K562 (cell line): ENCODE measurements around the gene HAUS7. TPM values are rescaled to one million over a fixed set of nuclear protein-coding genes. Genes with fewer than 3 reads are reported as not detected.

Experiments used
- BCOR ChIP-seq: fragments of 450-650 bp; IDR thresholded peaks from 2 replicates; pipeline ENCODE4 v1.6.1; 2016
- BRD4 ChIP-seq: fragments of 200-600 bp; sonication (generic); IDR thresholded peaks from 2 replicates; pipeline ENCODE4 v1.6.1; 2017; ENCODE audit warnings: inconsistent platforms
- CREB5 ChIP-seq: fragments of 250-450 bp; sonication (Bioruptor Pico); IDR thresholded peaks from 2 replicates; pipeline ENCODE4 v1.5.0; 2020; ENCODE audit warnings: mild to moderate bottlenecking
- E2F6 ChIP-seq, 2 experiments: IDR thresholded peaks; 2 replicates each; pipeline ENCODE4 v1.6.1; 2011; ENCODE audit warnings: borderline replicate concordance in 1 of 2, control low read depth in 1 of 2, low read depth in 1 of 2, low read length in 1 of 2, mild to moderate bottlenecking in 1 of 2, mixed read lengths in 1 of 2, moderate library complexity in 1 of 2; ENCODE audit not compliant: insufficient read depth in 1 of 2, insufficient read length in 1 of 2, poor library complexity in 1 of 2, severe bottlenecking in 1 of 2; ENCODE audit errors: extremely low read depth in 1 of 2
- ELK3 ChIP-seq: fragments of 450-650 bp; formaldehyde crosslinking; IDR thresholded peaks from 2 replicates; pipeline ENCODE4 v1.4.0; 2020; ENCODE audit warnings: mild to moderate bottlenecking
- GTF2F1 ChIP-seq: IDR thresholded peaks from 2 replicates; pipeline ENCODE4 v1.6.1; 2011; ENCODE audit warnings: low read depth, low read length, improper control_type of control experiment
- HDAC3 ChIP-seq: fragments of 450-650 bp; IDR thresholded peaks from 2 replicates; pipeline ENCODE4 v1.6.1; 2018; ENCODE audit warnings: borderline replicate concordance, mild to moderate bottlenecking, moderate library complexity; ENCODE audit not compliant: partially characterized antibody
- KDM1A ChIP-seq, 2 experiments: fragments of 450-650 bp; IDR thresholded peaks; 2 replicates each; pipeline ENCODE4 v1.6.1; 2016; ENCODE audit warnings: mild to moderate bottlenecking in 2 of 2
- LEF1 ChIP-seq: fragments of 450-650 bp; IDR thresholded peaks from 2 replicates; pipeline ENCODE4 v1.6.1; 2016; ENCODE audit warnings: mild to moderate bottlenecking
- MYNN ChIP-seq, 2 experiments: sonication (generic); formaldehyde crosslinking in 1 of 2; IDR thresholded peaks; 2 replicates each; pipeline versions ENCODE4 v1.5.0 to v1.6.1; 2016 to 2020; ENCODE audit warnings: antibody characterized with exemption in 1 of 2, missing genetic modification reagents in 1 of 2
- NFATC3 ChIP-seq: fragments of 450-650 bp; IDR thresholded peaks from 2 replicates; pipeline ENCODE4 v1.6.1; 2017; ENCODE audit warnings: mild to moderate bottlenecking
- RAD21 ChIP-seq, 2 experiments: fragments of 250-450 bp in 1 of 2; fragments of 450-650 bp in 1 of 2; sonication (Bioruptor Pico) in 1 of 2; formaldehyde crosslinking in 1 of 2; IDR thresholded peaks in 1 of 2; conservative IDR thresholded peaks in 1 of 2; 2 replicates each; pipeline versions ENCODE4 v1.4.0 to v1.8.0; 2020 to 2022; ENCODE audit warnings: mild to moderate bottlenecking in 2 of 2, moderate library complexity in 1 of 2
- SMAD4 ChIP-seq: fragments of 250-450 bp; sonication (Bioruptor Pico); conservative IDR thresholded peaks from 2 replicates; pipeline ENCODE4 v1.8.0; 2021; ENCODE audit warnings: inconsistent platforms, mild to moderate bottlenecking, moderate library complexity
- SUPT5H ChIP-seq: fragments of 450-650 bp; IDR thresholded peaks from 2 replicates; pipeline ENCODE4 v1.6.1; 2016
- U2AF2 ChIP-seq: fragments of 200-400 bp; formaldehyde crosslinking; optimal IDR thresholded peaks from 2 replicates; pipeline ENCODE3; 2017; ENCODE audit warnings: low read depth, mild to moderate bottlenecking, low read length
- ZC3H11A ChIP-seq: IDR thresholded peaks from 2 replicates; pipeline ENCODE4 v1.6.1; 2012; ENCODE audit warnings: low read depth, low read length, improper control_type of control experiment
- ZFP1 ChIP-seq: fragments of 450-650 bp; formaldehyde crosslinking; IDR thresholded peaks from 2 replicates; pipeline ENCODE4 v1.4.0; 2020; ENCODE audit warnings: mild to moderate bottlenecking, mixed read lengths
- ZNF224 ChIP-seq: sonication (generic); formaldehyde crosslinking; IDR thresholded peaks from 2 replicates; pipeline ENCODE4 v1.8.0; 2022; ENCODE audit warnings: mild to moderate bottlenecking, missing genetic modification reagents
- ZNF707 ChIP-seq: fragments of 250-450 bp; sonication (Bioruptor Pico); conservative IDR thresholded peaks from 2 replicates; pipeline ENCODE4 v1.8.0; 2022; ENCODE audit warnings: inconsistent platforms, mild to moderate bottlenecking, moderate library complexity
- polyA plus RNA-seq, 8 experiments: library from polyadenylated mRNA; depleted of rRNA in 4 of 8; stranded (reverse) in 5 of 8; unstranded in 3 of 8; fragments of >200 nt; fragmentation: Nextera tagmentation in 2 of 8; fragmentation: Illumina TruSeq in 1 of 8; extraction: Ambion mirVana in 2 of 8; extraction: Trizol in 1 of 8; gene quantifications; 2 replicates each; pipeline versions ENCODE4 v1.2.1 to v1.2.3, GENCODE V29; 2011 to 2014; ENCODE audit warnings: inconsistent platforms in 1 of 8, missing spikeins in 1 of 8
- total RNA-seq, 7 experiments: library from RNA; depleted of rRNA in 6 of 7; stranded (reverse); fragments of >200 nt in 6 of 7; fragmentation: Illumina TruSeq in 2 of 7; extraction: Trizol in 2 of 7; gene quantifications; 2 replicates each; pipeline versions ENCODE4 v1.2.1 to v1.2.3, GENCODE V29; 2011 to 2021; ENCODE audit warnings: low replicate concordance in 1 of 7
- TF ChIP-seq, protein P1 (sequence below): sonication (generic); formaldehyde crosslinking; IDR thresholded peaks from 2 replicates; pipeline ENCODE4 v1.8.1; 2023; ENCODE audit warnings: mild to moderate bottlenecking, missing genetic modification reagents
- TF ChIP-seq, protein P2 (sequence below): fragments of 450-650 bp; formaldehyde crosslinking; IDR thresholded peaks from 2 replicates; pipeline ENCODE4 v1.4.0; 2022; ENCODE audit warnings: missing genetic modification characterization

Gene HAUS7
- total and polyA plus RNA-seq, 9 of the 15 experiments (the other 6 are each of a cell fraction or from before 2014, with no cell fraction given): 10.0 to 94.9 (median 48.8) TPM

DNA sequence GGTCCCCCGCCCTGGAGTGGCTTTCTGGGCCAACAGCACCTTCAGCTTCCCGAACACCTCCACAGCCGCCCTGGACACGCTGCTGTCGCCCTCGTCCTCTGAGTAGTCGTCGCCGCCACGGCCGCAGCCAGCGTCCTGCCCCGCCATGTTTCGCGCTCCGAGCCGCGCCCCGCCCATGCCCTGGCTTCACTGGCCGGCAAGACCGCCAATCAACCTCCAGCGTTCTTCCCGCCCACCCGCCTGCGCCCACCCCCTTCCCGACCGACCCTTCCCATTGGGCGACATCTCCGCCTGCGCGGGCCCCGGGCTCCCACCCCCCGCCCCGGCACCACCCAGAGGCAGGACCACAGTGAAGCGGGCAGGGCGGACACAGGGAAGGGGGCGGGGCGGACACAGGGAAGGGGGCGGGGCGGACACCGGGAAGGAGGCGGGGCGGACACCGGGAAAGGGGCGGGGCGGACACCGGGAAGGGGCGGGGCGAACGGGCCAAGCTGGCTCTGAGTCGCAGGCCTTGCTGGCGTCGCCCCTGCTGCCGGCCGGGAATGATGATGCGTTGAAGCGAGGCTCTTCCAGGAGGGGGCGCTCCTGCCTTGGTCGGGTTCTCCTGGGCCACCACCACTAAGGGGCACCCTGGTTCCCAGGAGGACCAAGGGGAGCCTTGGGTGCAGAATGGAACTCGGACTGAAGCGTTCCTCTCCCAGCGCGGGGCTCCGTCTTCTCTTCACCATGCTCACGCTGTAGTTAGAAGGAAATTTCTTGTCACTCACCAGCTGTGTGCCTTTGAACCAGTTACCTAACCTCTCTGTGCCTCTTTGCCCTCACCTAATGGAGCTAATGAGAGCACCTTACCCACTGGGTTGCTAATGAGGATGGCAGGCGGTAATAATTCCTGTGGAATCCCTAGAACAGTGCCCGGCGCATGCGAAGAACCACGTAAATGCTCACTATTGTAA is at the start of gene HAUS7 (continued):
- TF ChIP-seq HDAC3: no peak
- peak; percentile 40 to 75; a peak in 3 of 4 replicates for TF ChIP-seq RAD21 (CRISPR knock-in tag; conservative IDR thresholded peaks at IDR 0.05 in 1 of 2, IDR thresholded peaks at IDR 0.05 in 1 of 2)
- TF ChIP-seq ZNF224 (CRISPR knock-in tag): no peak
- peak; percentile 75 to 91 for TF ChIP-seq KDM1A (IDR thresholded peaks at IDR 0.05)
- no peak for TF ChIP-seq SMAD4
- no peak for TF ChIP-seq ZNF707 (CRISPR knock-in tag)
- TF ChIP-seq ELK3 (CRISPR knock-in tag): no peak
- TF ChIP-seq LEF1: no peak
- TF ChIP-seq NFATC3: no peak
- no peak for TF ChIP-seq BRD4
- TF ChIP-seq E2F6 (IDR thresholded peaks at IDR 0.05; ENCODE audit: borderline replicate concordance in 1 of 2, extremely low read depth in 1 of 2, insufficient read depth in 1 of 2, insufficient read length in 1 of 2, low read depth in 1 of 2, low read length in 1 of 2, poor library complexity in 1 of 2, severe bottlenecking in 1 of 2): peak; percentile 49 to 75
- TF ChIP-seq, protein P1, sequence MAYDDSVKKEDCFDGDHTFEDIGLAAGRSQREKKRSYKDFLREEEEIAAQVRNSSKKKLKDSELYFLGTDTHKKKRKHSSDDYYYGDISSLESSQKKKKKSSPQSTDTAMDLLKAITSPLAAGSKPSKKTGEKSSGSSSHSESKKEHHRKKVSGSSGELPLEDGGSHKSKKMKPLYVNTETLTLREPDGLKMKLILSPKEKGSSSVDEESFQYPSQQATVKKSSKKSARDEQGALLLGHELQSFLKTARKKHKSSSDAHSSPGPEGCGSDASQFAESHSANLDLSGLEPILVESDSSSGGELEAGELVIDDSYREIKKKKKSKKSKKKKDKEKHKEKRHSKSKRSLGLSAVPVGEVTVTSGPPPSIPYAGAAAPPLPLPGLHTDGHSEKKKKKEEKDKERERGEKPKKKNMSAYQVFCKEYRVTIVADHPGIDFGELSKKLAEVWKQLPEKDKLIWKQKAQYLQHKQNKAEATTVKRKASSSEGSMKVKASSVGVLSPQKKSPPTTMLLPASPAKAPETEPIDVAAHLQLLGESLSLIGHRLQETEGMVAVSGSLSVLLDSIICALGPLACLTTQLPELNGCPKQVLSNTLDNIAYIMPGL (CRISPR knock-in tag): peak; percentile 26; the same call in 1 of the 2 replicates
- 0 out of 2 replicates have a peak, but pooled peaks have one; percentile 42 for TF ChIP-seq MYNN (IDR thresholded peaks at IDR 0.05)
- no peak for TF ChIP-seq MYNN (CRISPR knock-in tag; IDR thresholded peaks at IDR 0.05)
- TF ChIP-seq ZFP1 (CRISPR knock-in tag): no peak
- no peak for TF ChIP-seq ZC3H11A
- TF ChIP-seq, protein P2, sequence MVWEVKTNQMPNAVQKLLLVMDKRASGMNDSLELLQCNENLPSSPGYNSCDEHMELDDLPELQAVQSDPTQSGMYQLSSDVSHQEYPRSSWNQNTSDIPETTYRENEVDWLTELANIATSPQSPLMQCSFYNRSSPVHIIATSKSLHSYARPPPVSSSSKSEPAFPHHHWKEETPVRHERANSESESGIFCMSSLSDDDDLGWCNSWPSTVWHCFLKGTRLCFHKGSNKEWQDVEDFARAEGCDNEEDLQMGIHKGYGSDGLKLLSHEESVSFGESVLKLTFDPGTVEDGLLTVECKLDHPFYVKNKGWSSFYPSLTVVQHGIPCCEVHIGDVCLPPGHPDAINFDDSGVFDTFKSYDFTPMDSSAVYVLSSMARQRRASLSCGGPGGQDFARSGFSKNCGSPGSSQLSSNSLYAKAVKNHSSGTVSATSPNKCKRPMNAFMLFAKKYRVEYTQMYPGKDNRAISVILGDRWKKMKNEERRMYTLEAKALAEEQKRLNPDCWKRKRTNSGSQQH (CRISPR knock-in tag): no peak
- TF ChIP-seq U2AF2: no peak
- no peak for TF ChIP-seq GTF2F1
- TF ChIP-seq SUPT5H: peak; percentile 63
- peak; percentile 99 for TF ChIP-seq BCOR
- TF ChIP-seq CREB5 (CRISPR knock-in tag): no peak
